22Rv1 (cell line): ENCODE results near the gene DISC1.

Experiments
- H3K27ac ChIP-seq: fragments of 450-650 bp; 2 replicates; pipeline ENCODE4 v1.5.1; 2017
- ZFX ChIP-seq: fragments of 450-650 bp; IDR thresholded peaks from 2 replicates; pipeline ENCODE4 v1.6.1; 2017; ENCODE audit warnings: antibody characterized with exemption, borderline replicate concordance
- TF ChIP-seq, protein P1 (sequence below): fragments of 450-650 bp; IDR thresholded peaks from 2 replicates; pipeline ENCODE4 v1.5.1; 2017; ENCODE audit warnings: mild to moderate bottlenecking

Gene DISC1

GRCh38 chr1:231733672-231734071 is 107.1 kb downstream of the DISC1 start:
- no peak overlapping the region for H3K27ac ChIP-seq
- TF ChIP-seq, protein P1, sequence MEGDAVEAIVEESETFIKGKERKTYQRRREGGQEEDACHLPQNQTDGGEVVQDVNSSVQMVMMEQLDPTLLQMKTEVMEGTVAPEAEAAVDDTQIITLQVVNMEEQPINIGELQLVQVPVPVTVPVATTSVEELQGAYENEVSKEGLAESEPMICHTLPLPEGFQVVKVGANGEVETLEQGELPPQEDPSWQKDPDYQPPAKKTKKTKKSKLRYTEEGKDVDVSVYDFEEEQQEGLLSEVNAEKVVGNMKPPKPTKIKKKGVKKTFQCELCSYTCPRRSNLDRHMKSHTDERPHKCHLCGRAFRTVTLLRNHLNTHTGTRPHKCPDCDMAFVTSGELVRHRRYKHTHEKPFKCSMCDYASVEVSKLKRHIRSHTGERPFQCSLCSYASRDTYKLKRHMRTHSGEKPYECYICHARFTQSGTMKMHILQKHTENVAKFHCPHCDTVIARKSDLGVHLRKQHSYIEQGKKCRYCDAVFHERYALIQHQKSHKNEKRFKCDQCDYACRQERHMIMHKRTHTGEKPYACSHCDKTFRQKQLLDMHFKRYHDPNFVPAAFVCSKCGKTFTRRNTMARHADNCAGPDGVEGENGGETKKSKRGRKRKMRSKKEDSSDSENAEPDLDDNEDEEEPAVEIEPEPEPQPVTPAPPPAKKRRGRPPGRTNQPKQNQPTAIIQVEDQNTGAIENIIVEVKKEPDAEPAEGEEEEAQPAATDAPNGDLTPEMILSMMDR: no peak
- no peak for TF ChIP-seq ZFX

GRCh38 chr1:231734417-231734816 is 107.8 kb downstream of the DISC1 start:
- TF ChIP-seq, protein P1: no peak
- no peak for TF ChIP-seq ZFX
- H3K27ac ChIP-seq: no peak overlapping the region

DNA sequence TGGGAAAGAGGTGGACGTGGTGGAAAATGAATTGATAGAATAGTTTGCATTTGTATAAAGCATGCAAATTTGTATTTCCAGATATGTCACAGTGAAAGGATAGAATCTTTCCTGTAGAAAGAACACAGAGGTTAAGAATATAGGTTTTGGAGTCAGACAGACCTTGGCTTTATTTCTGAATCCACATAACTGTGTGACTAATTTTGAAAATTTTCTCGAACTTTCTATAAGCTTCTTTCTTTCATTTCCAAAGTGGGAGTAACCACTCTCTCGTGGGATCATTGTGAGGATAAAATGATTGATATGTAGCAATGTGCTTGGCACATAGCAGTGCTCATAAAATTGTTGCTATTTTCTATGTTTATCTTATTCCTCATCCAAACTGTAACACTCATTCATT is 108.8 kb downstream of the DISC1 start:
- no peak for TF ChIP-seq ZFX
- TF ChIP-seq, protein P1: no peak

DNA sequence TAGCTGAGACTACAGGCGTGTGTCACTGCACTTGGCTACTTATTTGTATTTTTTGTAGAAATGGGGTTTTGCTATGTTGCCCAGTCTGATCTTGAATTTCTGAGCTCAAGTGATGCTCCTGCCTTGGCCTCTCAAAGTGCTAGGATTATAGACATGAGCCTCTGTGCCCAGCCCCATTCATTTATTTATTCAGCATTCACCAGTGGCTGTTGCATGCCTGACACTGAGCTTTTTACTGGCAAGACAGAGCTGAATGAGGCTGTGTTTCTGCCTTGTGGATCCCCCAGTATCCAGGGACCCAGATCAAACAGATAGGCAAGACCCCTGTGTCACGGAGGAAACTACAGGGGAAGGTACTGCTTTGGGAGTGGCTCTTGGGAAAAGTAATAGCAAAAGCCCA is 109.4 kb downstream of the DISC1 start:
- TF ChIP-seq ZFX: no peak
- TF ChIP-seq, protein P1: no peak
- H3K27ac ChIP-seq: no peak overlapping the region

More for the DNA sequence above, 108.8 kb downstream of the DISC1 start:
- H3K27ac ChIP-seq: no peak overlapping the region

GRCh38 chr1:231736464-231736863 is 109.9 kb downstream of the DISC1 start:
- no peak overlapping the region for H3K27ac ChIP-seq
- TF ChIP-seq, protein P1: no peak
- no peak for TF ChIP-seq ZFX

GRCh38 chr1:231738554-231738953 is 112.0 kb downstream of the DISC1 start:
- H3K27ac ChIP-seq: no peak overlapping the region
- TF ChIP-seq, protein P1: no peak
- no peak for TF ChIP-seq ZFX

GRCh38 chr1:231743966-231744365 is 117.4 kb downstream of the DISC1 start:
- no peak overlapping the region for H3K27ac ChIP-seq
- no peak for TF ChIP-seq ZFX
- TF ChIP-seq, protein P1: no peak
